ENCODE data around the gene TAF11L9.
"Not testable (repeated sequence)": the region's sequence is repeated elsewhere in the genome, so short reads cannot be mapped to it uniquely, and the experiment has no call there.

TAF11L9 gene

GRCh38 chr5:17594255-17594654 lies at the start of gene TAF11L9:
Gene TAF11L9, minus strand, starts transcription at chr5:17594394.
- H3K27ac ChIP-seq = not testable (repeated sequence)

- no peak for TF ChIP-seq CTCF (conservative IDR thresholded peaks at IDR 0.05)
- no peak within 1 kb of the TSS for H3K27ac ChIP-seq
Observed at GRCh38 chr5:17634160-17634559, 40.0 kb upstream of the TAF11L9 start, which contains the start of gene TAF11L14. Gene TAF11L14, plus strand, starts transcription at chr5:17634460.

DNA sequence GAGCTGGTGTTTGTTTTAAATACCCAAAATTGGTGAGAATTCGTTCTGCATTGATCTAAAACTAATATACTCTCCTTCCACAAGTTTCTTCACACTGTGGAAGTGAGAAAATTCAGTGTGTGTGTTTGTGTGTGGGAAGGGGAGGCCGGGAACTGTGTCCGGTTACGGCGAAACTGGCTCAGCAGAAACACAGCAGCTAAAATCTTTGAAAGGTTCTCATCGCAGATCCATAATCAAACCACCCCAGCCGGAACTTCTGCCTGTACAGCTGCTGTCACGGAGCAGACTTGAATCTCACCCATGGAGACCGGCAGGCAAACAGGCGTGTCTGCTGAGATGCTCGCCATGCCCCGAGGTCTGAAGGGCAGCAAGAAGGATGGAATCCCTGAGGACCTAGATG lies 37.6 kb upstream of the TAF11L9 start, which contains the start of gene TAF11L13:
TSS of gene TAF11L13 (plus strand) at position 301 of the 400 bp plus-strand sequence.
- H3K27ac ChIP-seq = not testable (repeated sequence)

GRCh38 chr5:17625686-17626085 lies 31.5 kb upstream of the TAF11L9 start:
- TF ChIP-seq CTCF (conservative IDR thresholded peaks at IDR 0.05) = no peak
- no peak overlapping the region for H3K27ac ChIP-seq

GRCh38 chr5:17620627-17621026 lies 26.4 kb upstream of the TAF11L9 start:
- H3K27ac ChIP-seq = no peak overlapping the region
- TF ChIP-seq CTCF (conservative IDR thresholded peaks at IDR 0.05) = no peak; the same call in 1 of the 2 replicates

DNA sequence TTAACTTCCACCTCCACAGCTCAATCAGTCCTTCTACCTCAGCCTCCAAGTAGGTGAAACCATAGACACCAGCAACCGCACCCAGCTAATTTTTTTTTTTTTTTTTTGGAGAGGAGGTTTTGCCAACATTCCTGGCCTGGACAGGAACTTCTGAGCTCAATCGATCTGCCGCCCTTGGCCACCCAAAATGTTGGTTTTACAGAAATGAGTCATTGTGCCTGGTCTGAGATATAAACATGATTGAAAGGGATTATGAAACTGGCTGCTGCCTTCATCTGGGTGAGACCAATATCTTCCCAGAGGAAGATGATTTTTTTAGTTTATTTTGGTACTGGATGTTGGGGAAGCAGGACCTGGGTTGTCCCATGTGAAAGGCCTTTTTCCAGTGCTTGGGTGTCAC lies 25.2 kb upstream of the TAF11L9 start:
- no peak overlapping the region for H3K27ac ChIP-seq
- TF ChIP-seq CTCF (conservative IDR thresholded peaks at IDR 0.05) = no peak

GRCh38 chr5:17614872-17615605 lies 20.8 kb upstream of the TAF11L9 start:
- H3K27ac ChIP-seq = no peak overlapping the region
- TF ChIP-seq CTCF (conservative IDR thresholded peaks at IDR 0.05) = no peak

- H3K27ac ChIP-seq = not testable (repeated sequence)
Observed at GRCh38 chr5:17610092-17610491, 15.9 kb upstream of the TAF11L9 start, which contains the start of gene TAF11L12. Gene TAF11L12, plus strand, starts transcription at chr5:17610392.

DNA sequence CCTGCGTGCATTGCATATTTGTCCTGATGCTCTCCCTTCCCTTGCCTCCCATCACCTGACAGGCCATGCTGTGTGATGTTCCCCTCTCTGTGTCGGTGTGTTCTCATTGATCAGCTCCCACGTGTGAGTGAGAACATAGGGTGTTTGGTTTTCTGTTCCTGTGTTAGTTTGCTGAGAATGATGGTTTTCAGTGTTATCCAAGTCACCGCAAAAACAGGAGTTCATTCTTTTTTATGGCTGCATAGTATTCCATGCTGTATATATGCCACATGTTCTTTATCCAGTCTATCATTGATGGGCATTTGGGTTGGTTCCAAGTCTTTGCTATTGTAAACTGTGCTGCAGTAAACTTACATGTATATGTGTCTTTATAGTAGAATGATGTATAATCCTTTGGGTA lies 13.3 kb upstream of the TAF11L9 start:
- H3K27ac ChIP-seq = not testable (repeated sequence)

GRCh38 chr5:17604951-17605350 lies 10.8 kb upstream of the TAF11L9 start:
- TF ChIP-seq CTCF (conservative IDR thresholded peaks at IDR 0.05) = no peak
- H3K27ac ChIP-seq = no peak overlapping the region

- H3K27ac ChIP-seq = not testable (repeated sequence)
Observed at GRCh38 chr5:17603880-17604279, 9.7 kb upstream of the TAF11L9 start, which contains the start of gene TAF11L11. Gene TAF11L11, plus strand, starts transcription at chr5:17604183.

GRCh38 chr5:17597728-17598127 lies 3.5 kb upstream of the TAF11L9 start, which contains the start of gene TAF11L10:
Gene TAF11L10, minus strand, starts transcription at chr5:17597828.
- not testable (repeated sequence) for H3K27ac ChIP-seq

GRCh38 chr5:17590860-17591259 lies 3.3 kb downstream of the TAF11L9 start, which contains the start of gene TAF11L8:
Gene TAF11L8, minus strand, starts transcription at chr5:17590960.
- not testable (repeated sequence) for H3K27ac ChIP-seq

- H3K27ac ChIP-seq = not testable (repeated sequence)
Observed at GRCh38 chr5:17585658-17586057, 8.5 kb downstream of the TAF11L9 start, which contains the start of gene TAF11L7. Gene TAF11L7, minus strand, starts transcription at chr5:17585758.
